Muscle of arm (tissue), 14 donors: Measurements from ENCODE around the gene CPED1. TPM values are rescaled to one million over a fixed set of nuclear protein-coding genes. Genes with fewer than 3 reads are reported as not detected.

Source experiments
- DNase-seq: peaks from one replicate; pipeline ENCODE4 v3.0.0-alpha.2; 2013
- long read RNA-seq, 11 donors: transcript quantifications; one replicate each; lab custom pipeline, GENCODE V29; 2026
- polyA plus RNA-seq, 12 donors: library from polyadenylated mRNA; unstranded; fragments of 120-200 nt; gene quantifications; one replicate each; pipeline ENCODE4 v1.2.1, GENCODE V29; 2013; ENCODE audit not compliant: insufficient read length in 12 of 12

CPED1 gene
- 10 to 100 TPM in 10 of 12 donors, 1 to 10 TPM in 1, not detected in 1; 6.7 to 35.5 (median 14.5) TPM for polyA plus RNA-seq
- long read RNA-seq, donor 1, partial matches to known transcripts, result 0 of 2 reads
- long read RNA-seq, donor 1, other reads (novel, unspliced or antisense), result 0 of 2 reads
- long read RNA-seq, donor 2, result 0 reads
- long read RNA-seq, donor 3, result 0 reads
- long read RNA-seq, donor 4, partial matches to known transcripts, result 0 of 1 reads
- long read RNA-seq, donor 4, other reads (novel, unspliced or antisense), result 0 of 1 reads
- long read RNA-seq, donor 5, full-length matches to known transcripts, result 1 of 1 reads
- long read RNA-seq, donor 5, partial matches to known transcripts, result 0 of 1 reads
- long read RNA-seq, donor 5, other reads (novel, unspliced or antisense), result 0 of 1 reads
- long read RNA-seq, donor 6, result 0 reads
- long read RNA-seq, donor 7, result 0 reads
- long read RNA-seq, donor 8, result 0 reads
- long read RNA-seq, donor 9, result 0 reads
- long read RNA-seq, donor 10, full-length matches to known transcripts, result 2 of 2 reads
- long read RNA-seq, donor 10, partial matches to known transcripts, result 0 of 2 reads
- long read RNA-seq, donor 10, other reads (novel, unspliced or antisense), result 0 of 2 reads
- long read RNA-seq, donor 11, full-length matches to known transcripts, result 1 of 1 reads
- long read RNA-seq, donor 11, partial matches to known transcripts, result 0 of 1 reads
- long read RNA-seq, donor 11, other reads (novel, unspliced or antisense), result 0 of 1 reads

- DNase-seq, result peak; percentile 78
These were observed at the start of gene CPED1 for GRCh38 chr7:120988591-120989256. Gene CPED1 (plus strand): TSS chr7:120988711. CDS start chr7:120989622, 911 bp downstream.

- no peak for DNase-seq
These were observed 49.2 kb upstream of the CPED1 start for GRCh38 chr7:120939345-120939744.

- no peak for DNase-seq
These were observed 47.4 kb upstream of the CPED1 start for GRCh38 chr7:120941064-120941463.

- no peak for DNase-seq
These were observed 46.7 kb upstream of the CPED1 start for GRCh38 chr7:120941856-120942255.

- DNase-seq, result no peak
These were observed 45.6 kb upstream of the CPED1 start for GRCh38 chr7:120942861-120943260.

GRCh38 chr7:120944826-120945562 is 43.5 kb upstream of the CPED1 start:
- no peak for DNase-seq

- no peak for DNase-seq
These were observed 40.5 kb upstream of the CPED1 start for GRCh38 chr7:120947980-120948379.

GRCh38 chr7:120949393-120949911 is 39.1 kb upstream of the CPED1 start:
- DNase-seq, result no peak

GRCh38 chr7:120949998-120950538 is 38.4 kb upstream of the CPED1 start:
- no peak for DNase-seq

GRCh38 chr7:120950539-120951308 is 37.8 kb upstream of the CPED1 start, which contains the start of gene ING3:
Gene ING3 (plus strand): TSS chr7:120950777. CDS start chr7:120950897, 120 bp downstream.
- peak; percentile 98 for DNase-seq

- no peak for DNase-seq
These were observed 37.2 kb upstream of the CPED1 start for GRCh38 chr7:120951309-120951699.

GRCh38 chr7:120951826-120952225 is 36.7 kb upstream of the CPED1 start:
- DNase-seq, result no peak

GRCh38 chr7:120955577-120956149 is 32.8 kb upstream of the CPED1 start:
- no peak for DNase-seq

- DNase-seq, result no peak
These were observed 28.5 kb upstream of the CPED1 start for GRCh38 chr7:120959929-120960484.

- DNase-seq, result no peak
These were observed 27.8 kb upstream of the CPED1 start for GRCh38 chr7:120960714-120961113.

- DNase-seq, result no peak
These were observed 26.8 kb upstream of the CPED1 start for GRCh38 chr7:120961638-120962173.

GRCh38 chr7:120964088-120964487 is 24.4 kb upstream of the CPED1 start:
- DNase-seq, result no peak

- no peak for DNase-seq
These were observed 21.6 kb upstream of the CPED1 start for GRCh38 chr7:120966961-120967360.

GRCh38 chr7:120973849-120974248 is 14.7 kb upstream of the CPED1 start:
- DNase-seq, result no peak
